Neural progenitor cell (in vitro differentiated cells): ENCODE measurements around the gene MED28. TPM values are rescaled to one million over a fixed set of nuclear protein-coding genes. Genes with fewer than 3 reads are reported as not detected.

ENCODE experiments used
- DNase-seq: peaks from one replicate; pipeline ENCODE4 v3.0.0-alpha.2; 2016; ENCODE audit warnings: low spot score
- H2AFZ ChIP-seq: fragments of 200-600 bp; sonication (generic); replicated peaks from 2 replicates; pipeline ENCODE4 v1.6.1; 2016; ENCODE audit warnings: antibody characterized with exemption
- H3F3A ChIP-seq: fragments of 200-600 bp; sonication (generic); 2 replicates; pipeline ENCODE4 v1.6.1; 2016; ENCODE audit warnings: antibody characterized with exemption, low read depth
- H3K27ac ChIP-seq: fragments of 200-600 bp; sonication (generic); 2 replicates; pipeline ENCODE4 v1.5.1; 2016; ENCODE audit warnings: mild to moderate bottlenecking
- H3K27me3 ChIP-seq: fragments of 200-600 bp; sonication (generic); 2 replicates; pipeline ENCODE4 v1.6.1; 2016; ENCODE audit warnings: mild to moderate bottlenecking, moderate library complexity
- H3K36me3 ChIP-seq: fragments of 200-600 bp; sonication (generic); 2 replicates; pipeline ENCODE4 v1.5.1; 2016
- H3K4me1 ChIP-seq: fragments of 200-600 bp; sonication (generic); 2 replicates; pipeline ENCODE4 v1.6.1; 2016; ENCODE audit warnings: mixed run types
- H3K4me2 ChIP-seq: fragments of 200-600 bp; sonication (generic); 2 replicates; pipeline ENCODE4 v1.6.1; 2016
- H3K4me3 ChIP-seq: fragments of 200-600 bp; sonication (generic); 2 replicates; pipeline ENCODE4 v1.5.1; 2016
- H3K79me2 ChIP-seq: fragments of 200-600 bp; sonication (generic); 2 replicates; pipeline ENCODE4 v1.6.1; 2016; ENCODE audit warnings: low read depth
- H3K9ac ChIP-seq: fragments of 200-600 bp; sonication (generic); 2 replicates; pipeline ENCODE4 v1.6.1; 2016
- H3K9me3 ChIP-seq: fragments of 200-600 bp; sonication (generic); 2 replicates; pipeline ENCODE4 v1.5.1; 2016; ENCODE audit warnings: low read depth
- H4K20me1 ChIP-seq: fragments of 200-600 bp; sonication (generic); 2 replicates; pipeline ENCODE4 v1.6.1; 2016; ENCODE audit warnings: low read depth
- H3K27ac Mint-ChIP-seq: 3 replicates; pipeline ENCODE4 v1.8.0; 2021; ENCODE audit warnings: mixed read lengths
- H3K27me3 Mint-ChIP-seq: 2 replicates; pipeline ENCODE4 v1.8.0; 2022; ENCODE audit warnings: low read depth, mild to moderate bottlenecking, inconsistent platforms, moderate library complexity, mixed read lengths; ENCODE audit not compliant: insufficient read depth
- H3K36me3 Mint-ChIP-seq: 3 replicates; pipeline ENCODE4 v1.8.0; 2021; ENCODE audit warnings: mixed read lengths
- H3K4me1 Mint-ChIP-seq: 3 replicates; pipeline ENCODE4 v1.8.0; 2021; ENCODE audit warnings: mixed read lengths
- H3K4me3 Mint-ChIP-seq: 3 replicates; pipeline ENCODE4 v1.8.0; 2021; ENCODE audit warnings: mild to moderate bottlenecking, moderate library complexity, mixed read lengths
- H3K9me3 Mint-ChIP-seq: 3 replicates; pipeline ENCODE4 v1.8.0; 2020; ENCODE audit warnings: mixed read lengths
- EZH2 ChIP-seq: fragments of 200-600 bp; sonication (generic); IDR thresholded peaks from 2 replicates; pipeline ENCODE4 v1.6.1; 2017; ENCODE audit warnings: antibody characterized with exemption, mild to moderate bottlenecking, moderate library complexity
- EZH2phosphoT487 ChIP-seq: fragments of 200-600 bp; sonication (generic); IDR thresholded peaks from 2 replicates; pipeline ENCODE4 v1.6.1; 2017; ENCODE audit warnings: antibody characterized with exemption
- total RNA-seq: library from RNA; depleted of rRNA; stranded (reverse); fragments of >200 nt; gene quantifications from 2 replicates; pipeline ENCODE4 v1.2.3, GENCODE V29; 2015; ENCODE audit warnings: low replicate concordance
- TF ChIP-seq, protein P1 (sequence below): fragments of 200-600 bp; sonication (generic); IDR thresholded peaks from 2 replicates; pipeline ENCODE4 v1.5.1; 2017; ENCODE audit warnings: antibody characterized with exemption, mild to moderate bottlenecking

Gene MED28
- total RNA-seq, 1 donor from 2014 or later = 45.8 TPM

DNA sequence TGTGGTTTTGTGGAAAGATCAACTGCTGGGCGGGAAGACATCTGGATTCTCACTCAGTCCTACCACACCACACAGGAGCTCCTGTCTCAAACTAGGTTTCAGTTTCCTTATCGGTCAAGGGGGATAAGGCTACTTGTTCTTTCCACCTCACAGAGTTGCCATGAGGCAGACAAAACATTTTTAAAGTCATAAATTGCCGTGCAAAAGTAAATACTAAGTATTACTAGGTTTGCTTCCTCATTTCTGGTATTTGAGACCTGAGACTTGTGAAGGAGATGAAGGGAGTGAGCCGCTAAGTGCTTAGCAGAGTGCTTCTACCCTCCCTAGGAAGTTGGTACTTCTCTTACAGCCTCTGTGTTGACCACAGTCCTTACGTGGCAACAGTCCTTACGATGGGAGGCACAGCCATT lies 36.0 kb upstream of the MED28 start:
- Histone ChIP-seq H3K9ac (no peak overlapping the region), H3K27ac (no peak overlapping the region), H3K79me2 (peaks cover 19% of the 10 kb centered on the region), H3K36me3 (no peaks in the 10 kb centered on the region), H3K4me2 (peak overlapping the region; percentile 86), H2AFZ (no peak overlapping the region), H3K4me1 (no peaks in the 10 kb centered on the region), H3K27me3 (no peaks in the 10 kb centered on the region), H3K9me3 (no peaks in the 10 kb centered on the region), H3F3A (peaks cover 3% of the 10 kb centered on the region), H4K20me1 (peaks cover 3% of the 10 kb centered on the region), H3K4me3 (peak overlapping the region; percentile 59)
- H3K9me3 Mint-ChIP-seq = no peaks in the 10 kb centered on the region
- no peak overlapping the region for H3K27ac Mint-ChIP-seq
- no peak for DNase-seq
- H3K4me1 Mint-ChIP-seq = peaks cover 14% of the 10 kb centered on the region
- TF ChIP-seq, protein P1, sequence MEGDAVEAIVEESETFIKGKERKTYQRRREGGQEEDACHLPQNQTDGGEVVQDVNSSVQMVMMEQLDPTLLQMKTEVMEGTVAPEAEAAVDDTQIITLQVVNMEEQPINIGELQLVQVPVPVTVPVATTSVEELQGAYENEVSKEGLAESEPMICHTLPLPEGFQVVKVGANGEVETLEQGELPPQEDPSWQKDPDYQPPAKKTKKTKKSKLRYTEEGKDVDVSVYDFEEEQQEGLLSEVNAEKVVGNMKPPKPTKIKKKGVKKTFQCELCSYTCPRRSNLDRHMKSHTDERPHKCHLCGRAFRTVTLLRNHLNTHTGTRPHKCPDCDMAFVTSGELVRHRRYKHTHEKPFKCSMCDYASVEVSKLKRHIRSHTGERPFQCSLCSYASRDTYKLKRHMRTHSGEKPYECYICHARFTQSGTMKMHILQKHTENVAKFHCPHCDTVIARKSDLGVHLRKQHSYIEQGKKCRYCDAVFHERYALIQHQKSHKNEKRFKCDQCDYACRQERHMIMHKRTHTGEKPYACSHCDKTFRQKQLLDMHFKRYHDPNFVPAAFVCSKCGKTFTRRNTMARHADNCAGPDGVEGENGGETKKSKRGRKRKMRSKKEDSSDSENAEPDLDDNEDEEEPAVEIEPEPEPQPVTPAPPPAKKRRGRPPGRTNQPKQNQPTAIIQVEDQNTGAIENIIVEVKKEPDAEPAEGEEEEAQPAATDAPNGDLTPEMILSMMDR = no peak
- peak overlapping the region; percentile 90 for H3K4me3 Mint-ChIP-seq
- H3K36me3 Mint-ChIP-seq = peaks cover 2% of the 10 kb centered on the region
- H3K27me3 Mint-ChIP-seq = peaks cover 5% of the 10 kb centered on the region

DNA sequence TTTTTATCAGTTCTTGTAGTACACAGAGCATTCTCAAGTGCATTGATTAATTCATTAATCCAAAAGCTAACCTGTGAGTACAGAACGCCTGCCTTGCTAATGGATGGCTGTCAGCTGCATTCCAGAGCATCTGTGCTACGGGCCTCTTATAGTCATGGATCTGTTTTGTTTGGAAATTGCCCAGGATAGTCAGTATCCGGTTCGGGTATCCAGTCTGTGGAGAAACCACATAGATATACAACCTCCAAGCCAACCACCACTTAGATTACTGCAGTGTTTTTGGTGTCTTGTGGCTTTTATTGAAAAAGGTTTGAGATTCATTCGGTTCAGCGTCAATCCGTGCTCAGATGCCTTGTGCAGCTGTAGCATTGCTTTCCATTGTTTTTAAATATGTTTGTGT lies 33.5 kb upstream of the MED28 start:
- no peak overlapping the region for H3K4me2 ChIP-seq
- peaks cover 11% of the 10 kb centered on the region for H3K36me3 Mint-ChIP-seq
- no peaks in the 10 kb centered on the region for H3K9me3 Mint-ChIP-seq

DNA sequence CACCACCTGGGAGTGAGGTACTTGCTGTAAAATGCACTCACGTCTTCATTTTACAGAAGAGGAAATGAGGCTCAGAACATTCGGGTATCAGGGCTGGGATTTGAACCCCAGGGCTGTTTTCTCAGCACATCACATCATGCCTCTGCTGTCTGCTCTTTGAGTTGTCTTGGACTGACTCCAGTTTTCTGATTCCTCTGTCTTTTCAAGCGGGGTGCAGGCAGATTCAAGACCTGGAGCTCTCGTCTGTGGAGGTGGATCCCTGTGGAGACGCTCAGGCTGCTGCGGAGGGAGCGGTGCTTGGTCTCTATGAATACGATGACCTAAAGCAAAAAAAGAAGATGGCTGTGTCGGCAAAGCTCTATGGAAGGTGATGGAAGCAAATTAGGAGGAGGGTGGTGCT lies 31.2 kb upstream of the MED28 start:
- no peak overlapping the region for H3K9ac ChIP-seq
- Mint-ChIP-seq H3K27me3 (no peaks in the 10 kb centered on the region), H3K27ac (no peak overlapping the region), H3K4me3 (no peak overlapping the region), H3K4me1 (peaks cover 8% of the 10 kb centered on the region), H3K9me3 (no peaks in the 10 kb centered on the region), H3K36me3 (peaks cover 15% of the 10 kb centered on the region)
- peaks cover 12% of the 10 kb centered on the region for H3K79me2 ChIP-seq
- no peaks in the 10 kb centered on the region for H3F3A ChIP-seq
- TF ChIP-seq EZH2 (no peak), EZH2phosphoT487 (no peak)
- TF ChIP-seq, protein P1 = no peak
- no peaks in the 10 kb centered on the region for H3K27me3 ChIP-seq
- no peak overlapping the region for H2AFZ ChIP-seq
- no peak overlapping the region for H3K27ac ChIP-seq
- no peak for DNase-seq
- H3K36me3 ChIP-seq = peaks cover 5% of the 10 kb centered on the region
- peaks cover 3% of the 10 kb centered on the region for H4K20me1 ChIP-seq
- no peak overlapping the region for H3K4me3 ChIP-seq
- no peaks in the 10 kb centered on the region for H3K9me3 ChIP-seq
- no peaks in the 10 kb centered on the region for H3K4me1 ChIP-seq
- no peak overlapping the region for H3K4me2 ChIP-seq

More for the DNA sequence above, 33.5 kb upstream of the MED28 start:
- no peak overlapping the region for H3K4me3 Mint-ChIP-seq
- peaks cover 3% of the 10 kb centered on the region for H3F3A ChIP-seq
- H3K4me1 ChIP-seq = no peaks in the 10 kb centered on the region
- H3K4me1 Mint-ChIP-seq = peaks cover 14% of the 10 kb centered on the region
- H3K9ac ChIP-seq = no peak overlapping the region
- TF ChIP-seq, protein P1 = no peak
- TF ChIP-seq EZH2 (no peak), EZH2phosphoT487 (no peak)
- no peak overlapping the region for H3K27ac ChIP-seq
- no peak overlapping the region for H3K27ac Mint-ChIP-seq
- no peak overlapping the region for H2AFZ ChIP-seq
- H3K27me3 Mint-ChIP-seq = peaks cover 4% of the 10 kb centered on the region
- no peak overlapping the region for H3K4me3 ChIP-seq
- H4K20me1 ChIP-seq = peaks cover 3% of the 10 kb centered on the region
- H3K9me3 ChIP-seq = no peaks in the 10 kb centered on the region
- no peak for DNase-seq
- peaks cover 19% of the 10 kb centered on the region for H3K79me2 ChIP-seq
- H3K36me3 ChIP-seq = no peaks in the 10 kb centered on the region
- H3K27me3 ChIP-seq = no peaks in the 10 kb centered on the region
